Stomach (tissue), 9 donors: ENCODE results near the gene RHOXF1. TPM values are rescaled to one million over a fixed set of nuclear protein-coding genes. Genes with fewer than 3 reads are reported as not detected.
A peak's percentile ranks its signal among the peaks of the same experiment; 100 is the strongest.
"Not testable (repeated sequence)": the region's sequence is repeated elsewhere in the genome, so short reads cannot be mapped to it uniquely, and the experiment has no call there.

ENCODE experiments used
- DNase-seq, 2 donors: peaks; one replicate each; pipeline versions ENCODE4 v3.0.0 to v3.0.0-alpha.2; 2013 to 2019
- H3K27ac ChIP-seq, 5 donors: fragments of 200-600 bp in 4 of 5; sonication (generic) in 4 of 5; one replicate each; pipeline ENCODE4 v1.5.1; 2013 to 2019; ENCODE audit warnings: mild to moderate bottlenecking in 1 of 5, moderate library complexity in 1 of 5
- H3K27me3 ChIP-seq, 3 donors: fragments of 200-600 bp; sonication (generic); one replicate each; pipeline ENCODE4 v1.5.1; 2017 to 2019; ENCODE audit warnings: mixed run types in 1 of 3
- H3K36me3 ChIP-seq, 4 donors: fragments of 200-600 bp; sonication (generic); 1 replicate in 3 of 4; 2 replicates in 1 of 4; pipeline ENCODE4 v1.5.1; 2016 to 2019
- H3K4me1 ChIP-seq, 4 donors: fragments of 200-600 bp; sonication (generic); one replicate each; pipeline ENCODE4 v1.5.1; 2016 to 2019
- H3K4me3 ChIP-seq, 4 donors: fragments of 200-600 bp; sonication (generic) in 3 of 4; one replicate each; pipeline ENCODE4 v1.5.1; 2016 to 2019; ENCODE audit warnings: mild to moderate bottlenecking in 1 of 4
- H3K9me3 ChIP-seq, 4 donors: fragments of 200-600 bp; sonication (generic); one replicate each; pipeline ENCODE4 v1.5.1; 2016 to 2019
- EP300 ChIP-seq: sonication (generic); formaldehyde crosslinking; IDR thresholded peaks from one replicate; pipeline ENCODE4 v1.6.1; 2017; ENCODE audit warnings: antibody characterized with exemption
- POLR2A ChIP-seq, 4 donors: fragments of 450-650 bp; IDR thresholded peaks; one replicate each; pipeline ENCODE4 v1.6.1; 2016; ENCODE audit warnings: antibody characterized with exemption in 4 of 4, control low read depth in 2 of 4, mild to moderate bottlenecking in 1 of 4, moderate library complexity in 1 of 4
- POLR2AphosphoS5 ChIP-seq, 3 donors: sonication (generic); formaldehyde crosslinking; IDR thresholded peaks; one replicate each; pipeline ENCODE4 v1.6.1; 2016; ENCODE audit warnings: antibody characterized with exemption in 3 of 3
- WGBS, 5 donors: extraction: QIAGEN DNeasy Blood & Tissue Kit in 3 of 5; methylation state at CpG; one replicate each; pipeline versions ENCODE4 v1.1.5 to v1.1.7; 2013 to 2018; 5-methylcytosine and 5-hydroxymethylcytosine counted together
- intact Hi-C: fragments of 100-400 bp; cut with DNase I; formaldehyde crosslinking; loops from one replicate; pipeline ENCODE4 v1.15.1; 2023; ENCODE audit warnings: low total_unique reads
- polyA plus RNA-seq, 3 donors: library from polyadenylated mRNA; stranded (reverse); fragments of 200-250 nt; gene quantifications; one replicate each; pipeline ENCODE4 v1.2.3, GENCODE V29; 2013
- total RNA-seq, 5 donors: library from RNA; depleted of rRNA; stranded (reverse); fragments of >200 nt; gene quantifications; one replicate each; pipeline versions ENCODE4 v1.1.0 to v1.2.3, GENCODE V29; 2014 to 2016
- TF ChIP-seq, protein P1 (sequence below), 7 experiments: fragments of 450-650 bp in 4 of 7; fragments of 200-600 bp in 3 of 7; sonication (generic) in 3 of 7; IDR thresholded peaks; one replicate each; pipeline ENCODE4 v1.5.1; 2016 to 2019; ENCODE audit warnings: antibody characterized with exemption in 7 of 7, control low read depth in 2 of 7, mild to moderate bottlenecking in 1 of 7
- donor health status: healthy with polysubstance abuse.
- donor health status: Bipolar disorder and iron deficiency.
- donor health status: healthy.

RHOXF1 gene
- total and polyA plus RNA-seq, 8 donors = not detected

DNA sequence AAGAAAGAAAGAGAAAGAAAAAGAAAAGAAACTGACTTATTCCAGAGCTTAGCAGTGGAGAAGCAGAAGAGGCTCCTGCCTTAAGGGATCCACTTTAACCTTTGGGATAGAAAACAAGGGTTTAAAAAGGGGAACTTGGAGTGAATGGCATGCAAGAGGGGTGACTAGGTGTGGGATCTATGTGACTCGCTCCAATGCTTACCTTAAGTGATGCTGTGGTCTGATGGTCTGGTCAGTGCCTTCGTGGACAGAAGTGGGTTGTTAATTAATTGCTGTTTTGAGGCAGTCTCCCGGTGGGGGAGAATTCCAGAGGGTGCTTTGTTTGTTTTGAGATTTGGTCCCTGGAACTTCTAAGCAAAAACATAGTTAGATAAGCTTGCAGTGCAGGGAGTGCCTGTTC lies 21.1 kb upstream of the RHOXF1 start:
- H3K27me3 ChIP-seq = no peaks in the 10 kb centered on the region
- no peaks in the 10 kb centered on the region for H3K36me3 ChIP-seq
- WGBS, 5 donors = 38 to 60% (median 42%) methylated on average over 3 of the region's 3 CpGs
- H3K4me1 ChIP-seq = no peaks in the 10 kb centered on the region
- H3K4me3 ChIP-seq = no peak overlapping the region
- DNase-seq = no peak
- H3K9me3 ChIP-seq = no peaks in the 10 kb centered on the region
- TF ChIP-seq POLR2A (IDR thresholded peaks at IDR 0.05) (no peak), POLR2AphosphoS5 (IDR thresholded peaks at IDR 0.05) (no peak), EP300 (no peak)
- TF ChIP-seq, protein P1, sequence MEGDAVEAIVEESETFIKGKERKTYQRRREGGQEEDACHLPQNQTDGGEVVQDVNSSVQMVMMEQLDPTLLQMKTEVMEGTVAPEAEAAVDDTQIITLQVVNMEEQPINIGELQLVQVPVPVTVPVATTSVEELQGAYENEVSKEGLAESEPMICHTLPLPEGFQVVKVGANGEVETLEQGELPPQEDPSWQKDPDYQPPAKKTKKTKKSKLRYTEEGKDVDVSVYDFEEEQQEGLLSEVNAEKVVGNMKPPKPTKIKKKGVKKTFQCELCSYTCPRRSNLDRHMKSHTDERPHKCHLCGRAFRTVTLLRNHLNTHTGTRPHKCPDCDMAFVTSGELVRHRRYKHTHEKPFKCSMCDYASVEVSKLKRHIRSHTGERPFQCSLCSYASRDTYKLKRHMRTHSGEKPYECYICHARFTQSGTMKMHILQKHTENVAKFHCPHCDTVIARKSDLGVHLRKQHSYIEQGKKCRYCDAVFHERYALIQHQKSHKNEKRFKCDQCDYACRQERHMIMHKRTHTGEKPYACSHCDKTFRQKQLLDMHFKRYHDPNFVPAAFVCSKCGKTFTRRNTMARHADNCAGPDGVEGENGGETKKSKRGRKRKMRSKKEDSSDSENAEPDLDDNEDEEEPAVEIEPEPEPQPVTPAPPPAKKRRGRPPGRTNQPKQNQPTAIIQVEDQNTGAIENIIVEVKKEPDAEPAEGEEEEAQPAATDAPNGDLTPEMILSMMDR (IDR thresholded peaks at IDR 0.05) = no peak
- H3K27ac ChIP-seq = no peak overlapping the region
- intact Hi-C loops = no loop called here

DNA sequence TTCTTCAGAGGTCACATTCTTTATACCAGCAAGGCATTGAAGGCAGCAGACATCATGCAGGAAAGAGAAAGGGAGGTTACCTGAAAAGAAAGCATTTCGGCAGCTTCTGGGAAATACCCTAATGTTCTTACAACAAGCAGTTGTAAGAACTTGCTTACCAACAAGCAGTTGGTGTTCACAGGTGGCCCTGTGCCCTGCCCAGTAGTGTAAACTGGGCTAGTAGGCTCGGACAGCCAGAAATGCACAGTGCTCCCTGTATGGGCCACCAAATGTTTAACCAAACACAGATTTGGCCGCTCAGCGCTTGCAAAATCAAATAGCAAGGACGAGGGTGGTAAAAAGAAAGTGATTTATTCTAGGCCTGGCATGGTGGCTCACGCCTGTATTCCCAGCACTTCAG lies 20.4 kb upstream of the RHOXF1 start:
- Histone ChIP-seq H3K4me3 (no peak overlapping the region), H3K9me3 (no peaks in the 10 kb centered on the region), H3K27me3 (no peaks in the 10 kb centered on the region), H3K4me1 (no peaks in the 10 kb centered on the region), H3K36me3 (no peaks in the 10 kb centered on the region), H3K27ac (no peak overlapping the region)
- no peak for TF ChIP-seq POLR2AphosphoS5 (IDR thresholded peaks at IDR 0.05)
- TF ChIP-seq EP300 = no peak
- TF ChIP-seq POLR2A (IDR thresholded peaks at IDR 0.05) = no peak
- TF ChIP-seq, protein P1 (IDR thresholded peaks at IDR 0.05) = no peak
- intact Hi-C loops = no loop called here
- 48 to 93% (median 66%) methylated on average over 2 to 6 of the region's 6 CpGs for WGBS, 5 donors
- no peak for DNase-seq

DNA sequence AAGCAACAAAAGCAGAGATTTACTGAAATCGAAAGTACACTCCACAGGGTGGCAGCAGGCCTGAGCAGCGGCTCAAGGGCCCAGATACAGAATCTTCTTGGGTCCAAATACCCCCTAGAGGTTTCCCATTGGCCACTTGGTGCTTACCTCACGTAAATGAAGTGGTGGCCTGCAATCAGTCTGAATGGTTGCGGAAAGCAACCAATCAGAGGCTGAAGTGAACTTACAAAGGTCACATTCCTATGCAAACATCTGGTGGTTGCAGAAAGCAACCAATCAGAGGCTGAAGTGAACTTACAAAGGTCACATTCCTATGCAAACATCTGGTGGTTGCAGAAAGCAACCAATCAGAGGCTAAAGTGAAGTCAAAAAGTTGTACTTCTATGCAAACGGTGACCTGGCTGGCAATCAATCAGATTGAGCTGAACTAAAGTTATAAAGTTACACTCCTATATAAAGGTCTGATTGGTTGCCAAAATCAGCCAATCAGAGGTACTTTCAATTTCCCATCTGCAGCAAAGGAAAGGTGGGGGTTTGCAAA lies 12.7 kb upstream of the RHOXF1 start:
- H3K9me3 ChIP-seq, H3K27ac ChIP-seq, H3K4me3 ChIP-seq, H3K4me1 ChIP-seq, DNase-seq, H3K27me3 ChIP-seq, H3K36me3 ChIP-seq, intact Hi-C loops: not testable (repeated sequence)
- WGBS, 5 donors = 65 to 93% (median 80%) methylated on average over 5 of the region's 5 CpGs

DNA sequence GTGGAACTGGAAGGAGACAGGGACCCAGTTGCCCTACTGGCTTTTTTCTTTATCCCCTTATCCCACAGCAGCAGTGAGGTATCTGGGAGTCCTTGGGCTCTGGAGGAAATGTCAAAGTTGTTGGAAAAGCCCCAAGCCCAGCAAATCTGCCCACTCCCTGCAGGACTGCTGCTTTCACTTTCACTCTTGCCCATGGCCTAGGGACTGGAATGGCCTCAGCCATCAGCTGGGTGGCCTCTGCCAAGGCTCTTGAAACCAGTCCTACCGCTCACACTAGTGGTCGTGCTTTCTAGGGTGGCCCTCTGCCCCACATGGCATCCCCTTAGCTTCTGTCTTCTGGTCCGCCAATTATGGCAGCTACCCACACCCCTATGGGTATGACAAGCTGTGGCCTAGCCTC lies 9.7 kb upstream of the RHOXF1 start:
- WGBS, 5 donors = 74 to 90% (median 80%) methylated on average over 3 of the region's 3 CpGs
- no peaks in the 10 kb centered on the region for H3K9me3 ChIP-seq
- intact Hi-C loops = no loop called here
- H3K27me3 ChIP-seq = no peaks in the 10 kb centered on the region
- H3K27ac ChIP-seq = no peak overlapping the region
- H3K4me3 ChIP-seq = peak overlapping the region in 1 of 4 donors; percentile 5
- H3K36me3 ChIP-seq = no peaks in the 10 kb centered on the region
- H3K4me1 ChIP-seq = peaks cover 0 to 9% (median 0%) of the 10 kb centered on the region in 4 donors
- DNase-seq = no peak
- TF ChIP-seq EP300 (no peak), POLR2A (IDR thresholded peaks at IDR 0.05) (no peak), POLR2AphosphoS5 (IDR thresholded peaks at IDR 0.05) (no peak)
- TF ChIP-seq, protein P1 (IDR thresholded peaks at IDR 0.05) = no peak

DNA sequence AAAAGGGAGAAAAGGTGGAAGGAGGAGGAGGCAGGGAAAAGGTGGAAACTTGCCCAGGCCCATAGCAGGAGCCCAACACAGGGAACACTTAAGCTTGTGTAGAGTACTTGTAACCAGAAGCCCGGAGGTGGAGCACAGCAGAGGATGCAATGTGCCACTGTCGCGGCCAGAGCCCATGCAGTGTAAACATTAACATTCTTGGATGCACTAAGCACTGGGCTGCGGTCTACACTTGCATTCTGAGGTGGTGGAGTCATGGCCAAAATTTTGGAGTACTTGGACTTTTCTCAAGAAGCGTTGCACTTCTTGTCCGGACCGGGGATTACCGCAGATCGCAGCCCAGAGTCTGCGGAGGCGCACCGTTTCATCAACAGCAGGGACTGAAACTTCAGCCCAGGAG lies 4.5 kb upstream of the RHOXF1 start:
- Histone ChIP-seq H3K27ac (no peak overlapping the region), H3K4me3 (no peak overlapping the region), H3K9me3 (no peaks in the 10 kb centered on the region), H3K4me1 (peaks cover 0 to 3% (median 0%) of the 10 kb centered on the region in 4 donors), H3K27me3 (no peaks in the 10 kb centered on the region), H3K36me3 (no peaks in the 10 kb centered on the region)
- no peak for DNase-seq
- intact Hi-C loops = no loop called here
- TF ChIP-seq EP300 = no peak
- TF ChIP-seq, protein P1 (IDR thresholded peaks at IDR 0.05) = no peak
- no peak for TF ChIP-seq POLR2A (IDR thresholded peaks at IDR 0.05)
- TF ChIP-seq POLR2AphosphoS5 (IDR thresholded peaks at IDR 0.05) = no peak
- WGBS, 5 donors = 73 to 86% (median 81%) methylated on average over 10 to 12 of the region's 12 CpGs
